Measurements from ENCODE around the gene DDI1.

DDI1 gene

GRCh38 chr11:104005234-104005855, 31.1 kb upstream of the DDI1 start:
- H3K9me3 Mint-ChIP-seq, result no peaks in the 10 kb centered on the region

GRCh38 chr11:104009744-104010143, 26.7 kb upstream of the DDI1 start:
- Mint-ChIP-seq H3K36me3 (ENCODE audit: insufficient read depth) (no peaks in the 10 kb centered on the region), H3K4me1 (no peaks in the 10 kb centered on the region), H3K4me3 (no peak overlapping the region), H3K27ac (ENCODE audit: low read depth) (no peak overlapping the region), H3K9me3 (no peaks in the 10 kb centered on the region), H3K27me3 (no peaks in the 10 kb centered on the region)
- no peak for ATAC-seq (replicated peaks; ENCODE audit: extremely low read depth, poor library complexity, severe bottlenecking)
- no peak for DNase-seq (ENCODE audit: low spot score in 2 of 2)

More at GRCh38 chr11:104005234-104005855, 31.1 kb upstream of the DDI1 start:
- Mint-ChIP-seq H3K4me1 (peaks cover 5% of the 10 kb centered on the region), H3K36me3 (ENCODE audit: insufficient read depth) (no peaks in the 10 kb centered on the region), H3K27ac (ENCODE audit: low read depth) (no peak overlapping the region), H3K4me3 (no peak overlapping the region), H3K27me3 (no peaks in the 10 kb centered on the region)
- DNase-seq (ENCODE audit: low spot score in 2 of 2) (no peak), ATAC-seq (replicated peaks; ENCODE audit: extremely low read depth, poor library complexity, severe bottlenecking) (no peak)

GRCh38 chr11:104011044-104011443, 25.4 kb upstream of the DDI1 start:
- Mint-ChIP-seq H3K27me3 (no peaks in the 10 kb centered on the region), H3K27ac (ENCODE audit: low read depth) (no peak overlapping the region), H3K9me3 (no peaks in the 10 kb centered on the region), H3K36me3 (ENCODE audit: insufficient read depth) (no peaks in the 10 kb centered on the region), H3K4me1 (no peaks in the 10 kb centered on the region), H3K4me3 (no peak overlapping the region)
- ATAC-seq (replicated peaks; ENCODE audit: extremely low read depth, poor library complexity, severe bottlenecking) (no peak), DNase-seq (ENCODE audit: low spot score in 2 of 2) (no peak)

GRCh38 chr11:104015649-104016415, 20.6 kb upstream of the DDI1 start:
- Mint-ChIP-seq H3K9me3 (no peaks in the 10 kb centered on the region), H3K4me1 (peaks cover 5% of the 10 kb centered on the region), H3K36me3 (ENCODE audit: insufficient read depth) (no peaks in the 10 kb centered on the region), H3K27me3 (no peaks in the 10 kb centered on the region), H3K27ac (ENCODE audit: low read depth) (no peak overlapping the region), H3K4me3 (no peak overlapping the region)
- DNase-seq (ENCODE audit: low spot score in 2 of 2) (no peak), ATAC-seq (replicated peaks; ENCODE audit: extremely low read depth, poor library complexity, severe bottlenecking) (no peak)

GRCh38 chr11:104024572-104024971, 11.9 kb upstream of the DDI1 start:
- Mint-ChIP-seq H3K4me3 (no peak overlapping the region), H3K27me3 (no peaks in the 10 kb centered on the region), H3K4me1 (no peaks in the 10 kb centered on the region), H3K9me3 (no peaks in the 10 kb centered on the region), H3K36me3 (ENCODE audit: insufficient read depth) (peaks cover 1% of the 10 kb centered on the region), H3K27ac (ENCODE audit: low read depth) (no peak overlapping the region)
- DNase-seq (ENCODE audit: low spot score in 2 of 2) (no peak), ATAC-seq (replicated peaks; ENCODE audit: extremely low read depth, poor library complexity, severe bottlenecking) (no peak)

GRCh38 chr11:104028476-104029263, 7.8 kb upstream of the DDI1 start:
- DNase-seq (ENCODE audit: low spot score in 2 of 2) (no peak), ATAC-seq (replicated peaks; ENCODE audit: extremely low read depth, poor library complexity, severe bottlenecking) (no peak)
- no peak overlapping the region for H3K4me3 Mint-ChIP-seq
- H3K9me3 Mint-ChIP-seq, result no peaks in the 10 kb centered on the region
- H3K27ac Mint-ChIP-seq (ENCODE audit: low read depth), result no peak overlapping the region
- no peaks in the 10 kb centered on the region for H3K27me3 Mint-ChIP-seq
- H3K36me3 Mint-ChIP-seq (ENCODE audit: insufficient read depth), result no peaks in the 10 kb centered on the region
- no peaks in the 10 kb centered on the region for H3K4me1 Mint-ChIP-seq

- Mint-ChIP-seq H3K4me3 (no peak overlapping the region), H3K4me1 (no peaks in the 10 kb centered on the region), H3K27ac (ENCODE audit: low read depth) (no peak overlapping the region), H3K27me3 (no peaks in the 10 kb centered on the region), H3K9me3 (no peaks in the 10 kb centered on the region), H3K36me3 (ENCODE audit: insufficient read depth) (no peaks in the 10 kb centered on the region)
- no peak for ATAC-seq (replicated peaks; ENCODE audit: extremely low read depth, poor library complexity, severe bottlenecking)
- no peak for DNase-seq (ENCODE audit: low spot score in 2 of 2)
Observed at GRCh38 chr11:104033134-104033533, 3.3 kb upstream of the DDI1 start.

- Mint-ChIP-seq H3K27me3 (no peaks in the 10 kb centered on the region), H3K4me3 (no peak overlapping the region), H3K4me1 (no peaks in the 10 kb centered on the region), H3K27ac (ENCODE audit: low read depth) (no peak overlapping the region), H3K9me3 (no peaks in the 10 kb centered on the region), H3K36me3 (ENCODE audit: insufficient read depth) (no peaks in the 10 kb centered on the region)
- no peak for ATAC-seq (replicated peaks; ENCODE audit: extremely low read depth, poor library complexity, severe bottlenecking)
- no peak for DNase-seq (ENCODE audit: low spot score in 2 of 2)
Observed at GRCh38 chr11:104033561-104033960, 2.9 kb upstream of the DDI1 start.

- Mint-ChIP-seq H3K36me3 (ENCODE audit: insufficient read depth) (no peaks in the 10 kb centered on the region), H3K4me1 (no peaks in the 10 kb centered on the region), H3K9me3 (no peaks in the 10 kb centered on the region), H3K27ac (ENCODE audit: low read depth) (no peak overlapping the region), H3K27me3 (no peaks in the 10 kb centered on the region), H3K4me3 (no peak overlapping the region)
- no peak for DNase-seq (ENCODE audit: low spot score in 2 of 2)
- ATAC-seq (replicated peaks; ENCODE audit: extremely low read depth, poor library complexity, severe bottlenecking), result no peak
Observed at GRCh38 chr11:104036995-104037394, 555 bp downstream of the DDI1 start.

- Mint-ChIP-seq H3K4me1 (no peaks in the 10 kb centered on the region), H3K4me3 (no peak overlapping the region), H3K9me3 (no peaks in the 10 kb centered on the region), H3K27ac (ENCODE audit: low read depth) (no peak overlapping the region), H3K36me3 (ENCODE audit: insufficient read depth) (no peaks in the 10 kb centered on the region), H3K27me3 (no peaks in the 10 kb centered on the region)
- no peak for ATAC-seq (replicated peaks; ENCODE audit: extremely low read depth, poor library complexity, severe bottlenecking)
- no peak for DNase-seq (ENCODE audit: low spot score in 2 of 2)
Observed at GRCh38 chr11:104041792-104042191, 5.4 kb downstream of the DDI1 start.

GRCh38 chr11:104043142-104043541, 6.7 kb downstream of the DDI1 start:
- H3K9me3 Mint-ChIP-seq, result no peaks in the 10 kb centered on the region
- no peak overlapping the region for H3K4me3 Mint-ChIP-seq
- H3K36me3 Mint-ChIP-seq (ENCODE audit: insufficient read depth), result no peaks in the 10 kb centered on the region
- no peaks in the 10 kb centered on the region for H3K4me1 Mint-ChIP-seq
- DNase-seq (ENCODE audit: low spot score in 2 of 2) (no peak), ATAC-seq (replicated peaks; ENCODE audit: extremely low read depth, poor library complexity, severe bottlenecking) (no peak)
- no peak overlapping the region for H3K27ac Mint-ChIP-seq (ENCODE audit: low read depth)
- H3K27me3 Mint-ChIP-seq, result no peaks in the 10 kb centered on the region

GRCh38 chr11:104043678-104044239, 7.3 kb downstream of the DDI1 start:
- Mint-ChIP-seq H3K27ac (ENCODE audit: low read depth) (no peak overlapping the region), H3K36me3 (ENCODE audit: insufficient read depth) (no peaks in the 10 kb centered on the region), H3K27me3 (no peaks in the 10 kb centered on the region), H3K4me3 (no peak overlapping the region), H3K9me3 (no peaks in the 10 kb centered on the region), H3K4me1 (no peaks in the 10 kb centered on the region)
- ATAC-seq (replicated peaks; ENCODE audit: extremely low read depth, poor library complexity, severe bottlenecking) (no peak), DNase-seq (ENCODE audit: low spot score in 2 of 2) (no peak)

Measured in central memory CD8-positive, alpha-beta T cell (primary cell).